ENCODE results near the gene CALCB.

The CALCB gene

DNA sequence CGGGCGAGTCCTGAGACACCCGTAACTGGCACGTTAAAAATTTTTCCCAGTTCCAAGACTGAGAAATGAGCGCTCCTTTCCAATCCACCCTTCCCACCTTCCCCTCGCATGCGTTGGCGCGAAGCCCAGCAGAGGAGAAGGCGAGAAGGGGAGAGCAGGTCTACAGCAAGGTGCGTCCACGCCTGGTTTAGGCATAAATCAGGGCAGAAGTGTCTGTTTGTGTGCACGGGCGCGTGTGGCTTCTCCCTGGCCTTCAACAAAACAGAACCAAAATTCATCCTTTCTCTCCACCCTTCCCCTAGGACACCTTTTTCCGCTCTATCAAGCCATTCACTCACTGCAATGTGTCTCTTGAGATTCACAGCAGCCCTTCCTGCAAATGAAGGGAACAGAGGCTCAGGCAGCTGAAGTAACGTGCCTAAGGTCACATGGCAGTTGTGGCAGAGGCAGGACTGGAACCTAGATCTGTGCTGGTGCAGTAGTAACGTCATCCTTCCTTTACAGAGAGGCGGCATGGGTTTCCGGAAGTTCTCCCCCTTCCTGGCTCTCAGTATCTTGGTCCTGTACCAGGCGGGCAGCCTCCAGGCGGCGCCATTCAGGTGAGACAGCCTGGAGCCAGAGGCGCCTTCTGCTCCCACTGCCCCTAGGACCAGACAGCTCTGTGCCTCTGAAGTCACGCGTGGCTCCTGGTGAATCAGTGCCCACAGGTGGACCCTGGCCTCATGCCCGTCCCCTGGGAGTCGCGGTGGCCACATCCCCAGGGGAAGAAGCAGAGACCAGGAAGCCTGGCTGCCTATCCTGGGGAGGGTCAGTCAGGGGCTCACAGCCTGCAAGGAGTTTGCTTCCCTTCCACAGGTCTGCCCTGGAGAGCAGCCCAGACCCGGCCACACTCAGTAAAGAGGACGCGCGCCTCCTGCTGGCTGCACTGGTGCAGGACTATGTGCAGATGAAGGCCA lies 1.1 kb downstream of the CALCB start:
- H3K36me3 ChIP-seq (ENCODE audit: low read depth): no peaks in the 10 kb centered on the region
- H3K4me1 ChIP-seq (ENCODE audit: insufficient read depth, poor library complexity, severe bottlenecking): peaks cover 3% of the 10 kb centered on the region
- DNase-seq (ENCODE audit: low spot score) (no peak), ATAC-seq (ENCODE audit: low read depth) (peak; percentile 81)
- peaks cover 53% of the 10 kb centered on the region for H3K27me3 ChIP-seq (ENCODE audit: insufficient read depth, poor library complexity, severe bottlenecking)
- H3K4me3 ChIP-seq (ENCODE audit: severe bottlenecking): no peak overlapping the region
- TF ChIP-seq, protein P1, sequence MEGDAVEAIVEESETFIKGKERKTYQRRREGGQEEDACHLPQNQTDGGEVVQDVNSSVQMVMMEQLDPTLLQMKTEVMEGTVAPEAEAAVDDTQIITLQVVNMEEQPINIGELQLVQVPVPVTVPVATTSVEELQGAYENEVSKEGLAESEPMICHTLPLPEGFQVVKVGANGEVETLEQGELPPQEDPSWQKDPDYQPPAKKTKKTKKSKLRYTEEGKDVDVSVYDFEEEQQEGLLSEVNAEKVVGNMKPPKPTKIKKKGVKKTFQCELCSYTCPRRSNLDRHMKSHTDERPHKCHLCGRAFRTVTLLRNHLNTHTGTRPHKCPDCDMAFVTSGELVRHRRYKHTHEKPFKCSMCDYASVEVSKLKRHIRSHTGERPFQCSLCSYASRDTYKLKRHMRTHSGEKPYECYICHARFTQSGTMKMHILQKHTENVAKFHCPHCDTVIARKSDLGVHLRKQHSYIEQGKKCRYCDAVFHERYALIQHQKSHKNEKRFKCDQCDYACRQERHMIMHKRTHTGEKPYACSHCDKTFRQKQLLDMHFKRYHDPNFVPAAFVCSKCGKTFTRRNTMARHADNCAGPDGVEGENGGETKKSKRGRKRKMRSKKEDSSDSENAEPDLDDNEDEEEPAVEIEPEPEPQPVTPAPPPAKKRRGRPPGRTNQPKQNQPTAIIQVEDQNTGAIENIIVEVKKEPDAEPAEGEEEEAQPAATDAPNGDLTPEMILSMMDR (IDR thresholded peaks at IDR 0.05; ENCODE audit: poor library complexity, severe bottlenecking): peak; percentile 69
- no peak overlapping the region for H3K27ac ChIP-seq (ENCODE audit: poor library complexity, severe bottlenecking)
- H3K9me3 ChIP-seq (ENCODE audit: severe bottlenecking): no peaks in the 10 kb centered on the region

DNA sequence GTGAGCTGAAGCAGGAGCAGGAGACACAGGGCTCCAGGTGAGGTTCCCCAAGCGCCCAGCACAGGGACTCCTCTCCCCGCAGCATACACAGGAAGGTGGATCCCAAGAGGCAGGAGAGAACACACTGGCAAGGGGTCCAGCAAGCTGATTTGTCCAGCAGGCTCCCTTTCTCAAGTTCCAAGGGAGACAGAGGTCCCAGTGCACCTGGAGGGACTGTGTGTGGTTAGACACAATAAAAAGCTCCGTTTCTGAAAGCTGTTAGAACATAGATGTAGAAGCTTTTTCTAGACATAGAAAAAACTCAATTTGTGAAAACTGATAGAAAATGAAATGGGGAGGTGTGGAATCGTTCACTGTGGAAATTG lies 1.8 kb downstream of the CALCB start:
- TF ChIP-seq, protein P1 (IDR thresholded peaks at IDR 0.05; ENCODE audit: poor library complexity, severe bottlenecking): peak; percentile 22
- Histone ChIP-seq H3K36me3 (ENCODE audit: low read depth) (no peaks in the 10 kb centered on the region), H3K27ac (ENCODE audit: poor library complexity, severe bottlenecking) (no peak overlapping the region), H3K4me3 (ENCODE audit: severe bottlenecking) (no peak overlapping the region), H3K9me3 (ENCODE audit: severe bottlenecking) (no peaks in the 10 kb centered on the region), H3K4me1 (ENCODE audit: insufficient read depth, poor library complexity, severe bottlenecking) (peaks cover 3% of the 10 kb centered on the region), H3K27me3 (ENCODE audit: insufficient read depth, poor library complexity, severe bottlenecking) (peaks cover 53% of the 10 kb centered on the region)
- no peak for ATAC-seq (ENCODE audit: low read depth)
- DNase-seq (ENCODE audit: low spot score): no peak

DNA sequence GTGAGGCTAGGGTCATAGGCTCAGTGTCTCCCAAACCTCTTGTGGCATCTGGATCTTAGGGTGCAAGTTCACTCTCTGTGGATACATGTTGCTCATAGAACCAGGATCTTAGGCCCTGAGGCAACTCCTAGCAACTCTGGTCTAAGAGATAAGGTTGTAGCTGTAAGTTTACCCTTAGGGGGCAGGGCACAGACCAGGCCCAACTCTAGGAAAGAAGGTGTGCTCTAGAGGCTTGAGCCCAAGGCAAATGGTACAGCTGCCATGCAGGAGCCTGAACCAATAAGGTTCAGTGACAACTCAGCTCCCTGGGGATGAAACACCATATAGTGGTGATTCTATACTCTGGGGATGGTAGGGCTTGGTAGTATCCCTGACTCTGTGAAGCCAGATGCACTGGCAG lies 17.8 kb downstream of the CALCB start:
- no peak for ATAC-seq (ENCODE audit: low read depth)
- TF ChIP-seq, protein P1 (IDR thresholded peaks at IDR 0.05; ENCODE audit: poor library complexity, severe bottlenecking): no peak
- H3K27me3 ChIP-seq (ENCODE audit: insufficient read depth, poor library complexity, severe bottlenecking): peaks cover 5% of the 10 kb centered on the region
- no peaks in the 10 kb centered on the region for H3K36me3 ChIP-seq (ENCODE audit: low read depth)
- H3K4me1 ChIP-seq (ENCODE audit: insufficient read depth, poor library complexity, severe bottlenecking): peaks cover 7% of the 10 kb centered on the region
- no peaks in the 10 kb centered on the region for H3K9me3 ChIP-seq (ENCODE audit: severe bottlenecking)
- H3K27ac ChIP-seq (ENCODE audit: poor library complexity, severe bottlenecking): no peak overlapping the region
- no peak overlapping the region for H3K4me3 ChIP-seq (ENCODE audit: severe bottlenecking)
- DNase-seq (ENCODE audit: low spot score): no peak

DNA sequence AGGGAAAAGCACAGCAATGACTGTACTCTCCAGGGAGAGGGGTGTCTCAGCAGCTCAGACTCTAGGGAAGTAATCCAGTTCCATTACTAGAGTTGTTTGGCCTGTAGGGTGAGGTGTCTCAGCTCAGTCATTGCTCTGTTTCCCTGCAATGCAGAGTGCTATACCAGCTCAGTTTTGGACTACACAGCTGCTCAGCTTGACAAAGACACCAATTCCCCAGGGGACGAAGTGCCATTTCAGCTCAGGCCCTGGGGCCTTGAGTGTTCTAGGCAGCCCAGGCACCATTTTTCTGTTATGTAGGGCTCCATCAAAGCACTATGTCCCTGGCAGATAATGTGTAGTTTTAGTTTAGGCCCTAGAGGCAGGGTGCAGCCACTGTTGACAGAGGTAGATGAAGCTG lies 18.2 kb downstream of the CALCB start:
- Histone ChIP-seq H3K27me3 (ENCODE audit: insufficient read depth, poor library complexity, severe bottlenecking) (peaks cover 5% of the 10 kb centered on the region), H3K36me3 (ENCODE audit: low read depth) (no peaks in the 10 kb centered on the region), H3K4me3 (ENCODE audit: severe bottlenecking) (no peak overlapping the region), H3K4me1 (ENCODE audit: insufficient read depth, poor library complexity, severe bottlenecking) (peaks cover 9% of the 10 kb centered on the region), H3K9me3 (ENCODE audit: severe bottlenecking) (no peaks in the 10 kb centered on the region), H3K27ac (ENCODE audit: poor library complexity, severe bottlenecking) (no peak overlapping the region)
- ATAC-seq (ENCODE audit: low read depth): no peak
- TF ChIP-seq, protein P1 (IDR thresholded peaks at IDR 0.05; ENCODE audit: poor library complexity, severe bottlenecking): no peak
- no peak for DNase-seq (ENCODE audit: low spot score)

DNA sequence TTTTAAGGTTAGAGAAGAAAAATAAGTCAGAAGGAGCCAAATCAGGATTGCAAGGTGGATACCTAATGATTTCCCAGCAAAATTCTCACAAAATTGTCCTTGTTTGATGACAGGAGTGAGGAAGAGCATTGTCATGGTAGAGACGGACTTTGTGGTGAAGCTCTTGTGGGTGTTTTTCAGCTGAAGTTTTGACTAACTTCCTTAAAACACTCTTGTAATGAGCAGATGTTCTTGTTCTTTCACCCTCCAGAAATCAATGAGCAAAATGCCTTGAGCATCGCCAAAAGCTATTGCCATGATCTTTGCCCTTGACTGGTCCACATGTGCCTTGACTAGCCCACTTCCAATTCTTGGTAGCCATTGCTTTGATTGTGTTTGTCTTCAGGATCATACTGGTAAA lies 20.0 kb downstream of the CALCB start:
- peaks cover 5% of the 10 kb centered on the region for H3K27me3 ChIP-seq (ENCODE audit: insufficient read depth, poor library complexity, severe bottlenecking)
- TF ChIP-seq, protein P1 (IDR thresholded peaks at IDR 0.05; ENCODE audit: poor library complexity, severe bottlenecking): no peak
- peaks cover 9% of the 10 kb centered on the region for H3K4me1 ChIP-seq (ENCODE audit: insufficient read depth, poor library complexity, severe bottlenecking)
- ATAC-seq (ENCODE audit: low read depth): no peak
- H3K36me3 ChIP-seq (ENCODE audit: low read depth): no peaks in the 10 kb centered on the region
- DNase-seq (ENCODE audit: low spot score): no peak
- no peak overlapping the region for H3K4me3 ChIP-seq (ENCODE audit: severe bottlenecking)
- no peaks in the 10 kb centered on the region for H3K9me3 ChIP-seq (ENCODE audit: severe bottlenecking)
- H3K27ac ChIP-seq (ENCODE audit: poor library complexity, severe bottlenecking): no peak overlapping the region
